HepG2 (cell line): ENCODE data around the gene LRRC8D. TPM values are rescaled to one million over a fixed set of nuclear protein-coding genes. Genes with fewer than 3 reads are reported as not detected.
A peak's percentile ranks its signal among the peaks of the same experiment; 100 is the strongest.

Experiments used
- ELF1 ChIP-seq: sonication (generic); formaldehyde crosslinking; IDR thresholded peaks from 2 replicates; pipeline ENCODE4 v1.4.0; 2020; ENCODE audit warnings: missing genetic modification reagents
- ESRRA ChIP-seq: sonication (generic); formaldehyde crosslinking; IDR thresholded peaks from 2 replicates; pipeline ENCODE4 v1.5.1; 2020; ENCODE audit warnings: mild to moderate bottlenecking, low read depth, missing genetic modification reagents
- FOXC1 ChIP-seq: sonication (generic); formaldehyde crosslinking; IDR thresholded peaks from 2 replicates; pipeline ENCODE4 v1.8.0; 2022; ENCODE audit warnings: mild to moderate bottlenecking, missing genetic modification reagents, borderline replicate concordance
- FOXP1 ChIP-seq, 2 experiments: fragments of 450-650 bp in 1 of 2; IDR thresholded peaks; 2 replicates each; pipeline ENCODE4 v1.6.1; 2017 to 2018; ENCODE audit warnings: antibody characterized with exemption in 1 of 2
- MAFK ChIP-seq, 2 experiments: IDR thresholded peaks in 1 of 2; conservative IDR thresholded peaks in 1 of 2; 2 replicates each; pipeline ENCODE4 v1.6.1; 2011; ENCODE audit warnings: improper control_type of control experiment in 2 of 2, low read length in 2 of 2
- SIN3A ChIP-seq: IDR thresholded peaks from 2 replicates; pipeline ENCODE4 v1.6.1; 2011; ENCODE audit warnings: low read depth, mild to moderate bottlenecking, control low read depth, low read length, borderline replicate concordance
- ZNF337 ChIP-seq: sonication (generic); formaldehyde crosslinking; IDR thresholded peaks from 2 replicates; pipeline ENCODE4 v1.5.1; 2020; ENCODE audit warnings: missing genetic modification reagents, low read depth, mild to moderate bottlenecking, borderline replicate concordance
- ZNF431 ChIP-seq: sonication (generic); formaldehyde crosslinking; IDR thresholded peaks from 2 replicates; pipeline ENCODE4 v1.9.0; 2022; ENCODE audit warnings: missing genetic modification reagents, low read depth, mild to moderate bottlenecking, borderline replicate concordance
- ZZZ3 ChIP-seq: sonication (generic); formaldehyde crosslinking; IDR thresholded peaks from 2 replicates; pipeline ENCODE4 v1.4.0; 2020; ENCODE audit warnings: missing genetic modification reagents, mild to moderate bottlenecking, borderline replicate concordance
- polyA plus RNA-seq, 8 experiments: library from polyadenylated mRNA; depleted of rRNA in 3 of 8; stranded (reverse) in 7 of 8; unstranded in 1 of 8; fragments of >200 nt; fragmentation: Illumina TruSeq in 4 of 8; extraction: Trizol in 4 of 8; gene quantifications; 2 replicates each; pipeline versions ENCODE4 v1.2.1 to v1.2.3, GENCODE V29; 2011 to 2016; ENCODE audit warnings: low read depth in 4 of 8, missing spikeins in 1 of 8, mixed read lengths in 1 of 8; ENCODE audit not compliant: insufficient read depth in 1 of 8
- total RNA-seq, 5 experiments: library from RNA; depleted of rRNA; stranded (reverse); fragments of >200 nt; fragmentation: Illumina TruSeq; extraction: Trizol; gene quantifications; 2 replicates each; pipeline ENCODE4 v1.2.3, GENCODE V29; 2016; ENCODE audit warnings: low read depth in 1 of 5
- TF ChIP-seq, protein P1 (sequence below): sonication (generic); formaldehyde crosslinking; IDR thresholded peaks from 2 replicates; pipeline ENCODE4 v1.5.0; 2020; ENCODE audit warnings: mild to moderate bottlenecking, missing genetic modification reagents, moderate library complexity
- TF ChIP-seq, protein P2 (sequence below), 2 experiments: sonication (generic) in 1 of 2; formaldehyde crosslinking in 1 of 2; IDR thresholded peaks; 2 replicates each; pipeline versions ENCODE4 v1.4.0 to v1.6.1; 2018 to 2020; ENCODE audit warnings: missing genetic modification reagents in 2 of 2, borderline replicate concordance in 1 of 2, low read depth in 1 of 2, mild to moderate bottlenecking in 1 of 2, missing biosample characterization in 1 of 2
- TF ChIP-seq, protein P3 (sequence below): sonication (generic); formaldehyde crosslinking; IDR thresholded peaks from 2 replicates; pipeline ENCODE4 v1.4.0; 2020; ENCODE audit warnings: mild to moderate bottlenecking, low read depth, missing genetic modification reagents
- TF ChIP-seq, protein P4 (sequence below): sonication (generic); formaldehyde crosslinking; IDR thresholded peaks from 2 replicates; pipeline ENCODE4 v1.4.0; 2020; ENCODE audit warnings: mild to moderate bottlenecking, missing genetic modification reagents
- TF ChIP-seq, protein P5 (sequence below): sonication (generic); formaldehyde crosslinking; IDR thresholded peaks from 2 replicates; pipeline ENCODE4 v1.4.0; 2020; ENCODE audit warnings: missing genetic modification reagents; ENCODE audit errors: not compliant biosample characterization

LRRC8D gene
- total and polyA plus RNA-seq, 2 of the 13 experiments (the other 11 are each of a cell fraction or from before 2014, with no cell fraction given), result 29.9 to 45.5 TPM

DNA sequence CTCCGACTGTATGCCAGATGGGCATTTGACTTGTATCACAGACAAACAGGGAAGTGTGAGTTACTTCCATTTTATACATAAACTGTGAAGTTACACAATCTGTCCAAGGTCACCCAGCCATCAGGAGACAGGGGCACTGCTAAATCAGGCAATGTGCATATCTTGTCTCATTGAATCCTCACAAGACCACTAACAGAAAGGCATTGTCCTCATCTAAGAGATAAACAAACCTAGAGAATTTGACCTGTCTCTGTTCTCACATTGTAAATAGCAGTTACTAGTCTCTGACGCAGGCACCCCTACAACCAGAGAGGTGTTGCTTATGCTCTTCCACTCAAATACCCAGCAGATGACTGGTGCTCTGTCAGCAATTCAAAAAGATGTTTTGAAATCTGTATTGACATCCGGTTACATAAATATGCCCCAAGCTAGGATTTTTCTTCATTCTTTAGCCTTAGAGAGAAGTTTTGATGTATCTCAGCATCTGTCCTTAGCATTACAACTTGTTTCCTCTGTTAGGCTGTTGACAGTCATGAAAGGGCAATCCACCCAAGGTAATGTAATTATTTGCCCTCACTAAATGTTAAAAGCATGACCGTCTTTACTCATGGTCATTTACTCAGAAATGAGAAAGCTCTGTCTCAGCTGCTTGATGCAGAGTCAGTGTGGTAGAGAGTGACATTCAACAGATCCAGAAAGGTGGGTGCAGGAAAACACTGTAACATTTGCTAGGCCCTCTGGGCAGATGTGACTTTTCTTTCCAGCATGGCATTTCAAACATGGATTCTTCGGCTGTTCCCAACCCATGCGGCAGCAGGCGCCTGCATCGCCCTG, 122.2 kb downstream of the LRRC8D start (continued):
- TF ChIP-seq, protein P1, sequence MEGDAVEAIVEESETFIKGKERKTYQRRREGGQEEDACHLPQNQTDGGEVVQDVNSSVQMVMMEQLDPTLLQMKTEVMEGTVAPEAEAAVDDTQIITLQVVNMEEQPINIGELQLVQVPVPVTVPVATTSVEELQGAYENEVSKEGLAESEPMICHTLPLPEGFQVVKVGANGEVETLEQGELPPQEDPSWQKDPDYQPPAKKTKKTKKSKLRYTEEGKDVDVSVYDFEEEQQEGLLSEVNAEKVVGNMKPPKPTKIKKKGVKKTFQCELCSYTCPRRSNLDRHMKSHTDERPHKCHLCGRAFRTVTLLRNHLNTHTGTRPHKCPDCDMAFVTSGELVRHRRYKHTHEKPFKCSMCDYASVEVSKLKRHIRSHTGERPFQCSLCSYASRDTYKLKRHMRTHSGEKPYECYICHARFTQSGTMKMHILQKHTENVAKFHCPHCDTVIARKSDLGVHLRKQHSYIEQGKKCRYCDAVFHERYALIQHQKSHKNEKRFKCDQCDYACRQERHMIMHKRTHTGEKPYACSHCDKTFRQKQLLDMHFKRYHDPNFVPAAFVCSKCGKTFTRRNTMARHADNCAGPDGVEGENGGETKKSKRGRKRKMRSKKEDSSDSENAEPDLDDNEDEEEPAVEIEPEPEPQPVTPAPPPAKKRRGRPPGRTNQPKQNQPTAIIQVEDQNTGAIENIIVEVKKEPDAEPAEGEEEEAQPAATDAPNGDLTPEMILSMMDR (CRISPR knock-in tag), result no peak
- TF ChIP-seq FOXP1 (IDR thresholded peaks at IDR 0.05), result peak; percentile 53; the same call in 1 of the 2 replicates
- TF ChIP-seq FOXP1 (CRISPR knock-in tag; IDR thresholded peaks at IDR 0.05), result no peak; the same call in none of the 2 replicates
- TF ChIP-seq ZNF431 (CRISPR knock-in tag), result no peak
- TF ChIP-seq SIN3A, result peak; percentile 24; the same call in 1 of the 2 replicates
- TF ChIP-seq, protein P2, sequence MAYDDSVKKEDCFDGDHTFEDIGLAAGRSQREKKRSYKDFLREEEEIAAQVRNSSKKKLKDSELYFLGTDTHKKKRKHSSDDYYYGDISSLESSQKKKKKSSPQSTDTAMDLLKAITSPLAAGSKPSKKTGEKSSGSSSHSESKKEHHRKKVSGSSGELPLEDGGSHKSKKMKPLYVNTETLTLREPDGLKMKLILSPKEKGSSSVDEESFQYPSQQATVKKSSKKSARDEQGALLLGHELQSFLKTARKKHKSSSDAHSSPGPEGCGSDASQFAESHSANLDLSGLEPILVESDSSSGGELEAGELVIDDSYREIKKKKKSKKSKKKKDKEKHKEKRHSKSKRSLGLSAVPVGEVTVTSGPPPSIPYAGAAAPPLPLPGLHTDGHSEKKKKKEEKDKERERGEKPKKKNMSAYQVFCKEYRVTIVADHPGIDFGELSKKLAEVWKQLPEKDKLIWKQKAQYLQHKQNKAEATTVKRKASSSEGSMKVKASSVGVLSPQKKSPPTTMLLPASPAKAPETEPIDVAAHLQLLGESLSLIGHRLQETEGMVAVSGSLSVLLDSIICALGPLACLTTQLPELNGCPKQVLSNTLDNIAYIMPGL (CRISPR knock-in tag; IDR thresholded peaks at IDR 0.05; ENCODE audit: borderline replicate concordance in 1 of 2, low read depth in 1 of 2), result 0 out of 4 replicates have a peak, but pooled peaks of 1 of the 2 experiments have one; percentile 30
- TF ChIP-seq ZNF337 (CRISPR knock-in tag), result no peak
- no peak for TF ChIP-seq ZZZ3 (CRISPR knock-in tag)
- TF ChIP-seq ELF1 (CRISPR knock-in tag), result peak; percentile 45
- TF ChIP-seq, protein P3, sequence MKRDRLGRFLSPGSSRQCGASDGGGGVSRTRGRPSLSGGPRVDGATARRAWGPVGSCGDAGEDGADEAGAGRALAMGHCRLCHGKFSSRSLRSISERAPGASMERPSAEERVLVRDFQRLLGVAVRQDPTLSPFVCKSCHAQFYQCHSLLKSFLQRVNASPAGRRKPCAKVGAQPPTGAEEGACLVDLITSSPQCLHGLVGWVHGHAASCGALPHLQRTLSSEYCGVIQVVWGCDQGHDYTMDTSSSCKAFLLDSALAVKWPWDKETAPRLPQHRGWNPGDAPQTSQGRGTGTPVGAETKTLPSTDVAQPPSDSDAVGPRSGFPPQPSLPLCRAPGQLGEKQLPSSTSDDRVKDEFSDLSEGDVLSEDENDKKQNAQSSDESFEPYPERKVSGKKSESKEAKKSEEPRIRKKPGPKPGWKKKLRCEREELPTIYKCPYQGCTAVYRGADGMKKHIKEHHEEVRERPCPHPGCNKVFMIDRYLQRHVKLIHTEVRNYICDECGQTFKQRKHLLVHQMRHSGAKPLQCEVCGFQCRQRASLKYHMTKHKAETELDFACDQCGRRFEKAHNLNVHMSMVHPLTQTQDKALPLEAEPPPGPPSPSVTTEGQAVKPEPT, result no peak
- TF ChIP-seq, protein P4, sequence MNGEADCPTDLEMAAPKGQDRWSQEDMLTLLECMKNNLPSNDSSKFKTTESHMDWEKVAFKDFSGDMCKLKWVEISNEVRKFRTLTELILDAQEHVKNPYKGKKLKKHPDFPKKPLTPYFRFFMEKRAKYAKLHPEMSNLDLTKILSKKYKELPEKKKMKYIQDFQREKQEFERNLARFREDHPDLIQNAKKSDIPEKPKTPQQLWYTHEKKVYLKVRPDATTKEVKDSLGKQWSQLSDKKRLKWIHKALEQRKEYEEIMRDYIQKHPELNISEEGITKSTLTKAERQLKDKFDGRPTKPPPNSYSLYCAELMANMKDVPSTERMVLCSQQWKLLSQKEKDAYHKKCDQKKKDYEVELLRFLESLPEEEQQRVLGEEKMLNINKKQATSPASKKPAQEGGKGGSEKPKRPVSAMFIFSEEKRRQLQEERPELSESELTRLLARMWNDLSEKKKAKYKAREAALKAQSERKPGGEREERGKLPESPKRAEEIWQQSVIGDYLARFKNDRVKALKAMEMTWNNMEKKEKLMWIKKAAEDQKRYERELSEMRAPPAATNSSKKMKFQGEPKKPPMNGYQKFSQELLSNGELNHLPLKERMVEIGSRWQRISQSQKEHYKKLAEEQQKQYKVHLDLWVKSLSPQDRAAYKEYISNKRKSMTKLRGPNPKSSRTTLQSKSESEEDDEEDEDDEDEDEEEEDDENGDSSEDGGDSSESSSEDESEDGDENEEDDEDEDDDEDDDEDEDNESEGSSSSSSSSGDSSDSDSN, result no peak
- TF ChIP-seq MAFK (conservative IDR thresholded peaks at IDR 0.05 in 1 of 2, IDR thresholded peaks at IDR 0.05 in 1 of 2; ENCODE audit: low read length in 2 of 2), result peak; percentile 80 to 84
- TF ChIP-seq, protein P5, sequence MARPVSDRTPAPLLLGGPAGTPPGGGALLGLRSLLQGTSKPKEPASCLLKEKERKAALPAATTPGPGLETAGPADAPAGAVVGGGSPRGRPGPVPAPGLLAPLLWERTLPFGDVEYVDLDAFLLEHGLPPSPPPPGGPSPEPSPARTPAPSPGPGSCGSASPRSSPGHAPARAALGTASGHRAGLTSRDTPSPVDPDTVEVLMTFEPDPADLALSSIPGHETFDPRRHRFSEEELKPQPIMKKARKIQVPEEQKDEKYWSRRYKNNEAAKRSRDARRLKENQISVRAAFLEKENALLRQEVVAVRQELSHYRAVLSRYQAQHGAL (CRISPR knock-in tag), result no peak
- 0 out of 2 replicates have a peak, but pooled peaks have one; percentile 26 for TF ChIP-seq FOXC1 (CRISPR knock-in tag)
- peak; percentile 32; the same call in 1 of the 2 replicates for TF ChIP-seq ESRRA (CRISPR knock-in tag)
